ENCODE measurements around the gene REPS2. TPM values are rescaled to one million over a fixed set of nuclear protein-coding genes. Genes with fewer than 3 reads are reported as not detected.

The REPS2 gene
- total and polyA plus RNA-seq, 2 donors = 1.7 to 3.6 TPM

GRCh38 chrX:17170973-17171372 lies 224.5 kb downstream of the REPS2 start:
- H3K4me1 ChIP-seq (ENCODE audit: control insufficient read depth in 2 of 2, insufficient read depth in 2 of 2, low read length in 2 of 2) = no peaks in the 10 kb centered on the region
- H3K4me3 ChIP-seq (ENCODE audit: low read length in 2 of 2) = no peak overlapping the region
- no peaks in the 10 kb centered on the region for H3K9me3 ChIP-seq (ENCODE audit: control insufficient read depth in 2 of 2, insufficient read depth in 1 of 2, low read length in 1 of 2)
- no peaks in the 10 kb centered on the region for H3K27me3 ChIP-seq (ENCODE audit: control insufficient read depth in 2 of 2, insufficient read depth in 1 of 2, low read length in 1 of 2)
- H3K36me3 ChIP-seq (ENCODE audit: control insufficient read depth in 2 of 2, insufficient read depth in 2 of 2, low read length in 1 of 2) = no peaks in the 10 kb centered on the region
- no peak overlapping the region for H3K27ac ChIP-seq (ENCODE audit: low read depth in 1 of 2, low read length in 1 of 2)
- DNase-seq (ENCODE audit: low read depth in 6 of 9, low spot score in 9 of 9) = no peak
- 93% methylated on average over 2 of the region's 2 CpGs for whole genome bisulfite sequencing

GRCh38 chrX:17174671-17175070 lies 228.2 kb downstream of the REPS2 start:
- no peaks in the 10 kb centered on the region for H3K4me1 ChIP-seq (ENCODE audit: control insufficient read depth in 2 of 2, insufficient read depth in 2 of 2, low read length in 2 of 2)
- no peaks in the 10 kb centered on the region for H3K27me3 ChIP-seq (ENCODE audit: control insufficient read depth in 2 of 2, insufficient read depth in 1 of 2, low read length in 1 of 2)
- no peaks in the 10 kb centered on the region for H3K36me3 ChIP-seq (ENCODE audit: control insufficient read depth in 2 of 2, insufficient read depth in 2 of 2, low read length in 1 of 2)
- H3K27ac ChIP-seq (ENCODE audit: low read depth in 1 of 2, low read length in 1 of 2) = no peak overlapping the region
- DNase-seq (ENCODE audit: low read depth in 6 of 9, low spot score in 9 of 9) = no peak
- H3K4me3 ChIP-seq (ENCODE audit: low read length in 2 of 2) = no peak overlapping the region
- 87% methylated on average over 8 of the region's 8 CpGs for WGBS
- H3K9me3 ChIP-seq (ENCODE audit: control insufficient read depth in 2 of 2, insufficient read depth in 1 of 2, low read length in 1 of 2) = no peaks in the 10 kb centered on the region

DNA sequence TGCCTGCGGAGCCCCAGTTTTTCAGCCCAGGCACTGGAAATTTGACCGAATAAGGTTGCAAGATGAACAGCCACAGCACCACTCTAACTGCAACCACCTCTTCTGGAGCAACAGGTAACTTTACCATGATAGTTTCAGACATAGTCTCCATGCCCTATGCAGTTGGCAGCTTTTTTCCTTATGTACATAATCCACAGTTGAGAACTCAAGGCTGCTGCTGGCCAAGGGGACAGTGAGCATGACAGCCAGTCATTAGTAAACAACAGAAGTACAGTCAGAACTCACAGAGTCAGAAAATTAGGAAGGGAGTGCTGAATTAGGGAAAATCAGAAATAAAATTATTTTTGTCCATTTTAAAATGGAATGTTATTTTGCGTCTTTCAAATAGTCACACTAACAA lies 235.9 kb downstream of the REPS2 start:
- H3K4me3 ChIP-seq (ENCODE audit: low read length in 2 of 2) = no peak overlapping the region
- no peaks in the 10 kb centered on the region for H3K4me1 ChIP-seq (ENCODE audit: control insufficient read depth in 2 of 2, insufficient read depth in 2 of 2, low read length in 2 of 2)
- H3K27ac ChIP-seq (ENCODE audit: low read depth in 1 of 2, low read length in 1 of 2) = no peak overlapping the region
- H3K9me3 ChIP-seq (ENCODE audit: control insufficient read depth in 2 of 2, insufficient read depth in 1 of 2, low read length in 1 of 2) = no peaks in the 10 kb centered on the region
- H3K36me3 ChIP-seq (ENCODE audit: control insufficient read depth in 2 of 2, insufficient read depth in 2 of 2, low read length in 1 of 2) = no peaks in the 10 kb centered on the region
- H3K27me3 ChIP-seq (ENCODE audit: control insufficient read depth in 2 of 2, insufficient read depth in 1 of 2, low read length in 1 of 2) = no peaks in the 10 kb centered on the region
- 96% methylated on average over 3 of the region's 3 CpGs for WGBS
- no peak for DNase-seq (ENCODE audit: low read depth in 6 of 9, low spot score in 9 of 9)

GRCh38 chrX:17183566-17183965 lies 237.1 kb downstream of the REPS2 start:
- no peak overlapping the region for H3K4me3 ChIP-seq (ENCODE audit: low read length in 2 of 2)
- H3K9me3 ChIP-seq (ENCODE audit: control insufficient read depth in 2 of 2, insufficient read depth in 1 of 2, low read length in 1 of 2) = no peaks in the 10 kb centered on the region
- H3K27ac ChIP-seq (ENCODE audit: low read depth in 1 of 2, low read length in 1 of 2) = no peak overlapping the region
- no peaks in the 10 kb centered on the region for H3K27me3 ChIP-seq (ENCODE audit: control insufficient read depth in 2 of 2, insufficient read depth in 1 of 2, low read length in 1 of 2)
- H3K4me1 ChIP-seq (ENCODE audit: control insufficient read depth in 2 of 2, insufficient read depth in 2 of 2, low read length in 2 of 2) = no peaks in the 10 kb centered on the region
- DNase-seq (ENCODE audit: low read depth in 6 of 9, low spot score in 9 of 9) = no peak
- WGBS = 96% methylated on average over 2 of the region's 2 CpGs
- H3K36me3 ChIP-seq (ENCODE audit: control insufficient read depth in 2 of 2, insufficient read depth in 2 of 2, low read length in 1 of 2) = no peaks in the 10 kb centered on the region

- WGBS = 97% methylated on average over 5 of the region's 5 CpGs
- H3K27ac ChIP-seq (ENCODE audit: low read depth in 1 of 2, low read length in 1 of 2) = no peak overlapping the region
- H3K27me3 ChIP-seq (ENCODE audit: control insufficient read depth in 2 of 2, insufficient read depth in 1 of 2, low read length in 1 of 2) = no peaks in the 10 kb centered on the region
- H3K4me1 ChIP-seq (ENCODE audit: control insufficient read depth in 2 of 2, insufficient read depth in 2 of 2, low read length in 2 of 2) = no peaks in the 10 kb centered on the region
- no peaks in the 10 kb centered on the region for H3K36me3 ChIP-seq (ENCODE audit: control insufficient read depth in 2 of 2, insufficient read depth in 2 of 2, low read length in 1 of 2)
- no peak overlapping the region for H3K4me3 ChIP-seq (ENCODE audit: low read length in 2 of 2)
- no peak for DNase-seq (ENCODE audit: low read depth in 6 of 9, low spot score in 9 of 9)
- no peaks in the 10 kb centered on the region for H3K9me3 ChIP-seq (ENCODE audit: control insufficient read depth in 2 of 2, insufficient read depth in 1 of 2, low read length in 1 of 2)
Measured at GRCh38 chrX:17185431-17185830, 239.0 kb downstream of the REPS2 start.

- no peaks in the 10 kb centered on the region for H3K27me3 ChIP-seq (ENCODE audit: control insufficient read depth in 2 of 2, insufficient read depth in 1 of 2, low read length in 1 of 2)
- no peak for DNase-seq (ENCODE audit: low read depth in 6 of 9, low spot score in 9 of 9)
- H3K9me3 ChIP-seq (ENCODE audit: control insufficient read depth in 2 of 2, insufficient read depth in 1 of 2, low read length in 1 of 2) = no peaks in the 10 kb centered on the region
- no peak overlapping the region for H3K4me3 ChIP-seq (ENCODE audit: low read length in 2 of 2)
- H3K36me3 ChIP-seq (ENCODE audit: control insufficient read depth in 2 of 2, insufficient read depth in 2 of 2, low read length in 1 of 2) = no peaks in the 10 kb centered on the region
- 90% methylated on average over 7 of the region's 7 CpGs for WGBS
- no peaks in the 10 kb centered on the region for H3K4me1 ChIP-seq (ENCODE audit: control insufficient read depth in 2 of 2, insufficient read depth in 2 of 2, low read length in 2 of 2)
- no peak overlapping the region for H3K27ac ChIP-seq (ENCODE audit: low read depth in 1 of 2, low read length in 1 of 2)
Measured at GRCh38 chrX:17187136-17187756, 240.8 kb downstream of the REPS2 start.

DNA sequence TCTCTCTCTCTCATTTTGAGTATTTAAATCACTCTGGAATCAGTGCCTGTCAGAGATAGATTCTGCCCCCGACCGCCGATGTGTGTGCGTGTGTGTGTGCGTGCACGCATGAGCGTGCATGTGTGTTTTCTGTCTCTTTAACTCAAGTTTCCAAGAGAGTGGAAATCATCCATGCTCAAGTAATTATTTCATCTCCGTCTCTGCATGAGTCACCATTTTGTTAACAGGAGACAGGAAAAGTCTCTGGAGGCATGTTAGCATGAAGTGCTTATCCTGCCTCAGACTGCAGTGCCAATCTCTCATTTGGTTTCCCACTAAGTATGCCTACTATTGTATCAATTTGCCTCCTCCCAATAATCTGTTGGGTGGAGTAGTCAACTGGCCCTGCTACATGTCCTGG lies 245.6 kb downstream of the REPS2 start:
- H3K36me3 ChIP-seq (ENCODE audit: control insufficient read depth in 2 of 2, insufficient read depth in 2 of 2, low read length in 1 of 2) = no peaks in the 10 kb centered on the region
- no peak for DNase-seq (ENCODE audit: low read depth in 6 of 9, low spot score in 9 of 9)
- no peaks in the 10 kb centered on the region for H3K27me3 ChIP-seq (ENCODE audit: control insufficient read depth in 2 of 2, insufficient read depth in 1 of 2, low read length in 1 of 2)
- no peak overlapping the region for H3K4me3 ChIP-seq (ENCODE audit: low read length in 2 of 2)
- no peak overlapping the region for H3K27ac ChIP-seq (ENCODE audit: low read depth in 1 of 2, low read length in 1 of 2)
- H3K9me3 ChIP-seq (ENCODE audit: control insufficient read depth in 2 of 2, insufficient read depth in 1 of 2, low read length in 1 of 2) = no peaks in the 10 kb centered on the region
- H3K4me1 ChIP-seq (ENCODE audit: control insufficient read depth in 2 of 2, insufficient read depth in 2 of 2, low read length in 2 of 2) = no peaks in the 10 kb centered on the region
- 96% methylated on average over 8 of the region's 8 CpGs for WGBS

Other genes starting within 250 kb of the REPS2 start
- gene CTPS2, start 234.0 kb upstream of the REPS2 start, total RNA-seq = 11.3 TPM
- 10.2 TPM for gene CTPS2, start 234.0 kb upstream of the REPS2 start, polyA plus RNA-seq
- 12.9 TPM for gene SYAP1, start 227.0 kb upstream of the REPS2 start, total RNA-seq
- gene SYAP1, start 227.0 kb upstream of the REPS2 start, polyA plus RNA-seq = 18.2 TPM
- gene TXLNG, start 160.2 kb upstream of the REPS2 start, total RNA-seq = 10.7 TPM
- 12.6 TPM for gene TXLNG, start 160.2 kb upstream of the REPS2 start, polyA plus RNA-seq
- gene RBBP7, start 76.3 kb upstream of the REPS2 start, total RNA-seq = 130 TPM
- gene RBBP7, start 76.3 kb upstream of the REPS2 start, polyA plus RNA-seq = 167 TPM